K562 (cell line): ENCODE measurements around the gene STXBP6. TPM values are rescaled to one million over a fixed set of nuclear protein-coding genes. Genes with fewer than 3 reads are reported as not detected.

Experiments
- ATAC-seq: fragments of 200-7000 bp; cut with Tn5 transposase; 3 replicates; pipeline ENCODE4 v1.9.1; 2020; ENCODE audit warnings: moderate library complexity
- BruUV-seq: library from RNA; stranded (reverse); fragments of 400-500 nt; replicated peaks from 2 replicates; lab custom pipeline; 2021; lab: Mats Ljungman, UMichigan
- CTCF ChIA-PET: fragments of 300-600 bp; formaldehyde crosslinking; extraction: SDS; loops from one replicate; lab custom pipeline; 2021; ENCODE audit warnings: low intra/inter-chr PET ratio; lab: Yijun Ruan, JAX
- POLR2A ChIA-PET: fragments of 300-600, 350-650 bp; sonication (Branson Sonifier 250); formaldehyde crosslinking; extraction: SDS; loops from one replicate; lab custom pipeline; 2021; ENCODE audit warnings: antibody characterized with exemption, inconsistent platforms; lab: Yijun Ruan, JAX
- DNase-seq, 4 experiments: peaks; one replicate each; pipeline versions ENCODE4 v3.0.0 to v3.0.0-alpha.2; 2011 to 2018; ENCODE audit warnings: low spot score in 3 of 4, mixed read lengths in 3 of 4; ENCODE audit errors: extremely low read depth in 1 of 4
- FAIRE-seq: peaks from 2 replicates; lab custom pipeline; 2011; peaks lifted over from hg19 to GRCh38; lab: Jason Lieb, UNC
- H2AFZ ChIP-seq: 2 replicates; pipeline ENCODE4 v1.6.0; 2011; ENCODE audit warnings: low read depth, low read length, control low read depth, inconsistent platforms
- H3K27ac ChIP-seq: fragments of 200-600 bp; 3 replicates; pipeline ENCODE4 v1.8.0; 2011; ENCODE audit warnings: low read depth, mild to moderate bottlenecking, control low read depth, inconsistent platforms, low read length, moderate library complexity, mixed read lengths; ENCODE audit errors: extremely low read depth
- H3K27me3 ChIP-seq, 2 experiments: fragments of 300-600 bp in 1 of 2; 2 replicates in 1 of 2; 3 replicates in 1 of 2; pipeline versions ENCODE4 v1.6.0 to v1.8.0; 2011; ENCODE audit warnings: inconsistent platforms in 2 of 2, low read length in 2 of 2, mild to moderate bottlenecking in 1 of 2, mixed read lengths in 1 of 2, moderate library complexity in 1 of 2; ENCODE audit not compliant: control insufficient read depth in 2 of 2, insufficient read depth in 2 of 2
- H3K36me3 ChIP-seq: fragments of 300-600 bp; 3 replicates; pipeline ENCODE4 v1.8.0; 2011; ENCODE audit warnings: mild to moderate bottlenecking, low read length, inconsistent platforms; ENCODE audit not compliant: control insufficient read depth, insufficient read depth
- H3K4me1 ChIP-seq, 2 experiments: fragments of 200-600 bp in 1 of 2; replicated peaks in 1 of 2; 2 replicates in 1 of 2; 3 replicates in 1 of 2; pipeline versions ENCODE4 v1.5.1 to v1.8.0; 2011; ENCODE audit warnings: inconsistent platforms in 2 of 2, low read length in 2 of 2, mild to moderate bottlenecking in 1 of 2, mixed read lengths in 1 of 2, moderate library complexity in 1 of 2; ENCODE audit not compliant: control insufficient read depth in 2 of 2, insufficient read depth in 2 of 2
- H3K4me2 ChIP-seq: 2 replicates; pipeline ENCODE4 v1.6.1; 2011; ENCODE audit warnings: low read length, control low read depth, inconsistent platforms, mixed read lengths; ENCODE audit not compliant: insufficient read depth
- H3K4me3 ChIP-seq: fragments of 200-600 bp; sonication (generic), shearing (Covaris generic); 2 replicates; pipeline ENCODE4 v1.5.1; 2016; ENCODE audit warnings: control low read depth, inconsistent platforms
- H3K79me2 ChIP-seq: fragments of 200-600 bp; 3 replicates; pipeline ENCODE4 v1.8.0; 2011; ENCODE audit warnings: low read length, inconsistent platforms; ENCODE audit not compliant: control insufficient read depth, insufficient read depth
- H3K9ac ChIP-seq, 2 experiments: 2 replicates each; pipeline versions ENCODE4 v1.6.0 to v1.6.1; 2011; ENCODE audit warnings: low read depth in 2 of 2, low read length in 2 of 2, control low read depth in 1 of 2, inconsistent platforms in 1 of 2, mild to moderate bottlenecking in 1 of 2, mixed read lengths in 1 of 2; ENCODE audit not compliant: insufficient read depth in 1 of 2
- H3K9me1 ChIP-seq: one replicate; pipeline ENCODE4 v1.6.0; 2011; ENCODE audit warnings: inconsistent platforms, mild to moderate bottlenecking, low read length, moderate library complexity; ENCODE audit not compliant: control insufficient read depth, insufficient read depth
- H3K9me3 ChIP-seq: replicated peaks from 2 replicates; pipeline ENCODE4 v1.5.1; 2011; ENCODE audit warnings: low read depth, low read length, inconsistent platforms; ENCODE audit not compliant: control insufficient read depth, insufficient read depth
- H4K20me1 ChIP-seq: replicated peaks from 2 replicates; pipeline ENCODE4 v1.6.1; 2011; ENCODE audit warnings: low read length, inconsistent platforms, mixed read lengths; ENCODE audit not compliant: control insufficient read depth, insufficient read depth
- BRCA1 ChIP-seq, 2 experiments: fragments of 450-650 bp in 1 of 2; sonication (generic) in 1 of 2; formaldehyde crosslinking in 1 of 2; IDR thresholded peaks; 2 replicates each; pipeline versions ENCODE4 v1.5.0 to v1.6.1; 2017 to 2020; ENCODE audit warnings: mild to moderate bottlenecking in 1 of 2, missing genetic modification reagents in 1 of 2
- CEBPB ChIP-seq: fragments of 450-650 bp; IDR thresholded peaks from 2 replicates; pipeline ENCODE4 v1.6.1; 2016; ENCODE audit warnings: missing genetic modification characterization, missing compliant biosample characterization
- MAFG ChIP-seq: fragments of 450-650 bp; conservative IDR thresholded peaks from 2 replicates; pipeline ENCODE4 v1.6.1; 2016; ENCODE audit warnings: missing genetic modification characterization, missing compliant biosample characterization
- NR3C1 ChIP-seq: sonication (generic); formaldehyde crosslinking; IDR thresholded peaks from 2 replicates; pipeline ENCODE4 v1.8.1; 2022; ENCODE audit warnings: missing genetic modification reagents
- PKNOX1 ChIP-seq: fragments of 450-650 bp; IDR thresholded peaks from 2 replicates; pipeline ENCODE4 v1.6.1; 2016
- TCFL5 ChIP-seq: fragments of 250-450 bp; sonication (Bioruptor Pico); conservative IDR thresholded peaks from 2 replicates; pipeline ENCODE4 v1.6.1; 2021; ENCODE audit warnings: mild to moderate bottlenecking, moderate library complexity, matching md5 sums
- TOE1 ChIP-seq, 2 experiments: fragments of 450-650 bp in 1 of 2; sonication (generic) in 1 of 2; formaldehyde crosslinking in 1 of 2; IDR thresholded peaks; 2 replicates each; pipeline versions ENCODE4 v1.7.1 to v1.8.0; 2016 to 2022; ENCODE audit warnings: borderline replicate concordance in 2 of 2, mild to moderate bottlenecking in 2 of 2, antibody characterized with exemption in 1 of 2, inconsistent platforms in 1 of 2, low read depth in 1 of 2, missing genetic modification reagents in 1 of 2, moderate library complexity in 1 of 2
- TRIM24 ChIP-seq, 2 experiments: fragments of 450-650 bp; IDR thresholded peaks; 2 replicates each; pipeline ENCODE4 v1.6.1; 2016
- ZNF12 ChIP-seq: sonication (generic); formaldehyde crosslinking; IDR thresholded peaks from 2 replicates; pipeline ENCODE4 v1.4.0; 2020; ENCODE audit warnings: mild to moderate bottlenecking, missing genetic modification reagents
- WGBS: fragments of 100-300 bp; shearing (Covaris generic); methylation state at CpG from one replicate; pipeline ENCODE4 v1.1.6; 2016; ENCODE audit warnings: low coverage, mixed read lengths; ENCODE audit not compliant: insufficient coverage; ENCODE audit errors: missing lambda C conversion rate; 5-methylcytosine and 5-hydroxymethylcytosine counted together
- in situ Hi-C: fragments of 300-500 bp; cut with MboI; formaldehyde crosslinking; loops from 4 replicates; pipeline ENCODE4 v1.15.0; 2018; ENCODE audit warnings: inconsistent platforms, mixed read lengths
- intact Hi-C: fragments of 100-400 bp; cut with micrococcal nuclease; formaldehyde crosslinking; loops from 2 replicates; pipeline ENCODE4 v1.14.2; 2022
- polyA plus RNA-seq, 8 experiments: library from polyadenylated mRNA; depleted of rRNA in 4 of 8; stranded (reverse) in 5 of 8; unstranded in 3 of 8; fragments of >200 nt; fragmentation: Nextera tagmentation in 2 of 8; fragmentation: Illumina TruSeq in 1 of 8; extraction: Ambion mirVana in 2 of 8; extraction: Trizol in 1 of 8; gene quantifications; 2 replicates each; pipeline versions ENCODE4 v1.2.1 to v1.2.3, GENCODE V29; 2011 to 2014; ENCODE audit warnings: inconsistent platforms in 1 of 8, missing spikeins in 1 of 8
- total RNA-seq, 7 experiments: library from RNA; depleted of rRNA in 6 of 7; stranded (reverse); fragments of >200 nt in 6 of 7; fragmentation: Illumina TruSeq in 2 of 7; extraction: Trizol in 2 of 7; gene quantifications; 2 replicates each; pipeline versions ENCODE4 v1.2.1 to v1.2.3, GENCODE V29; 2011 to 2021; ENCODE audit warnings: low replicate concordance in 1 of 7

STXBP6 gene
- total and polyA plus RNA-seq, 9 of the 15 experiments (the other 6 are each of a cell fraction or from before 2014, with no cell fraction given), result 0.27 to 0.89 (median 0.59) TPM

GRCh38 chr14:24895622-24896021 is 154.3 kb downstream of the STXBP6 start (continued):
- TF ChIP-seq MAFG, result no peak

- ATAC-seq (no peak), FAIRE-seq (no peak), DNase-seq (no peak)
- intact Hi-C loops (no loop called here), in situ Hi-C loops (no loop called here)
- 2% methylated on average over 4 of the region's 4 CpGs for WGBS
- H3K4me1 ChIP-seq, result no peaks in the 10 kb centered on the region
- H4K20me1 ChIP-seq, result no peaks in the 10 kb centered on the region
- CTCF ChIA-PET, result no interaction called here
- no peaks in the 10 kb centered on the region for H3K9me1 ChIP-seq
- H3K4me2 ChIP-seq, result no peak overlapping the region
- H2AFZ ChIP-seq, result no peak overlapping the region
- H3K79me2 ChIP-seq, result no peaks in the 10 kb centered on the region
- H3K4me3 ChIP-seq, result no peak overlapping the region
- no peak overlapping the region for H3K9ac ChIP-seq
- no peaks in the 10 kb centered on the region for H3K27me3 ChIP-seq
- no peaks in the 10 kb centered on the region for H3K36me3 ChIP-seq
- no peaks in the 10 kb centered on the region for H3K9me3 ChIP-seq
- POLR2A ChIA-PET, result no interaction called here
- BruUV-seq, result no TSS peak
- TF ChIP-seq ZNF12 (CRISPR knock-in tag) (no peak), BRCA1 (IDR thresholded peaks at IDR 0.05) (no peak), BRCA1 (CRISPR knock-in tag; IDR thresholded peaks at IDR 0.05) (no peak), PKNOX1 (no peak), TCFL5 (CRISPR knock-in tag) (no peak), TOE1 (IDR thresholded peaks at IDR 0.05; ENCODE audit: borderline replicate concordance) (no peak), TOE1 (CRISPR knock-in tag; IDR thresholded peaks at IDR 0.05; ENCODE audit: borderline replicate concordance, low read depth) (no peak), TRIM24 (IDR thresholded peaks at IDR 0.05) (no peak), NR3C1 (CRISPR knock-in tag) (no peak), CEBPB (tag) (no peak)
- no peak overlapping the region for H3K27ac ChIP-seq
Observed at GRCh38 chr14:24895243-24895583, 154.7 kb downstream of the STXBP6 start.
